ENCODE results near the gene SLC2A1.

SLC2A1 gene

DNA sequence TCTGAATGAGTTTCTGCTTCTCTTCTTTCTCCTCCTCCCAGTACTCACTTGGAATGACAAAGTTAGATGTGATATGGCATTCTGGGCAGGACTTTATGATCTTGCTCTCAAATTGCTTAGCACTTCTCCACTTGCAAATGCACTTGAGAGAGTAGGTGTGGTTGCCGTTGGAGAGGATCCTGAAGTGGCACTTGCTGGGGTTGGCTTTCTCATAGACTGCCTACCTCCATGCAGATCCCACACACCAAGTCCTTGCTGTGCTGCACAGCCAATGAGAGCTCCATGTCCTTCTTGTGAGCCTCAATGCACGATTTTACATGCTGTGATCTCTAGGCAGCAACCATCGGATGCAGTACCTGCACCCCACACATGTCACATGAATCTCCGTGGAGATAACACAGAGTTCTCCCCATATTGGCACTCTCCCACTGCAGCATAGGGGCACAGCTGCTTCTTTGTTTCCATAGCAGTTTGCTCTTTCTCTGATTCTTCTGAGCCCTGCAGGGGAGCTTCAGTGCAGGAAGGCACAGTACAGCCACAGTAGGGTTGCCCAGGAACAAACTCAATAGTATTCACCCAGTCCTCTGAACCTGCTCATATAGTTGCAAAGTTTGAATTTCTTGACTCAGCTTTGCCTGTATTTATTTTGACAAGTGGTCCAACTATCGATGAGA, 67.1 kb downstream of the SLC2A1 start:
- no peak for DNase-seq (ENCODE audit: low spot score)
- ChIA-PET POLR2A (ENCODE audit: low non-redundant PET) (no interaction called here), CTCF (interaction anchor here (0.6 to 1.3 kb wide), 2 partner anchors 9 to 257 kb away, joined by 4 read pairs; no protein-coding TSS in a partner anchor)
- no peak overlapping the region for H3K27ac ChIP-seq
- TF ChIP-seq, protein P1, sequence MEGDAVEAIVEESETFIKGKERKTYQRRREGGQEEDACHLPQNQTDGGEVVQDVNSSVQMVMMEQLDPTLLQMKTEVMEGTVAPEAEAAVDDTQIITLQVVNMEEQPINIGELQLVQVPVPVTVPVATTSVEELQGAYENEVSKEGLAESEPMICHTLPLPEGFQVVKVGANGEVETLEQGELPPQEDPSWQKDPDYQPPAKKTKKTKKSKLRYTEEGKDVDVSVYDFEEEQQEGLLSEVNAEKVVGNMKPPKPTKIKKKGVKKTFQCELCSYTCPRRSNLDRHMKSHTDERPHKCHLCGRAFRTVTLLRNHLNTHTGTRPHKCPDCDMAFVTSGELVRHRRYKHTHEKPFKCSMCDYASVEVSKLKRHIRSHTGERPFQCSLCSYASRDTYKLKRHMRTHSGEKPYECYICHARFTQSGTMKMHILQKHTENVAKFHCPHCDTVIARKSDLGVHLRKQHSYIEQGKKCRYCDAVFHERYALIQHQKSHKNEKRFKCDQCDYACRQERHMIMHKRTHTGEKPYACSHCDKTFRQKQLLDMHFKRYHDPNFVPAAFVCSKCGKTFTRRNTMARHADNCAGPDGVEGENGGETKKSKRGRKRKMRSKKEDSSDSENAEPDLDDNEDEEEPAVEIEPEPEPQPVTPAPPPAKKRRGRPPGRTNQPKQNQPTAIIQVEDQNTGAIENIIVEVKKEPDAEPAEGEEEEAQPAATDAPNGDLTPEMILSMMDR (conservative IDR thresholded peaks at IDR 0.05; ENCODE audit: low read depth) = no peak

DNA sequence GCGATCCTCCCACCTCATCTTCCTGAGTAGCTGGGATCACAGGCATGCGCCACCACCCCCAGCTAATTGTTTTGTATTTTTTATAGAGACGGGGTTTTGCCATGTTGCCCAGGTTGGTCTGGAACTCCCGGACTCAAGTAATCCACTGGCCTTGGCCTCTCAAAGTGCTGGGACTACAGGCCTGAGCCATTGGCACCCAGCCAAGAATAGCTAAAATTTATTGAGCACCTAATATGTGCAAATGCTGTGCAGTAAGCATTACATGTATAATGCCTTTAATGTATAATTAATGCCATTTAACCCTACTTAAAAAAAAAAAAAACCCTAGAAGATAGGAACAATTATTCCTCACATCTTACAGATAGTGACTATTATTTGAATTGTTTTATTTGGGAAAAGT, 69.4 kb downstream of the SLC2A1 start:
- H3K27ac ChIP-seq = no peak overlapping the region
- ChIA-PET POLR2A (ENCODE audit: low non-redundant PET) (interaction anchor here (0.5 kb wide), 1 partner anchor 196 kb away, joined by 5 read pairs; no protein-coding TSS in a partner anchor), CTCF (interaction anchor here (0.9 kb wide), 1 partner anchor 43 kb away, joined by 4 read pairs; no protein-coding TSS in a partner anchor)
- no peak for DNase-seq (ENCODE audit: low spot score)
- TF ChIP-seq, protein P1 (conservative IDR thresholded peaks at IDR 0.05; ENCODE audit: low read depth) = no peak

DNA sequence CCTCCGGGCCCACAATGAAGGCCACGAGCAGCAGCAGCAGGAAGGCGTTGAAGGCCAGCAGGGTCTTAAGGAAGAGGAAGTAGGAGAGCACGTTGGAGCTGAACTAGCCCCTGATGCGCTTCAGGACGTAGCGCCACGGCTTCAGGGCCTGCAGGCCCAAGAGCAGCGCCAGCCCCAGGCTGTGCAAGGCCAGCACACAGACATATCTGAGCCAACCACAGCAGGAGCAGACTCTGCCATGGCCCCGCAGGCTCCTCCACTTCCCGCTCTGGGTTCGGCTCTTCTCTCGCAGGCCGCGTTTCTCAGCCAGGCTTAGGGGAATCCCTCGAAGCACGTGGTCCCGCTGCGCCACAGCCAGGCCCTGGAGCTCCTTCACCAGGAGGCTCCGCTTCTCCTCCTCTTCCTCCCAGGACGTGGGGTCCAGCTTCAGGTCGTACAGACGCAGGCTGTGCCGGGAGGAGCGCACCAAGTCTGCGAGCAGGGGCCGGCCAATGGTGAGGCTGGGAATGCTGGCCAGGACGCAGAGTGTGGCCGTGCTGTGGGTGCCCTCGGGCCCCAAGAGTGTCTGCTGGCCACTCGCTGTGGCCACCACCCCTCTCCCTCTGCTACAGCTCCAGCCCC, 70.5 kb downstream of the SLC2A1 start:
- DNase-seq (ENCODE audit: low spot score) = no peak
- TF ChIP-seq, protein P1 (conservative IDR thresholded peaks at IDR 0.05; ENCODE audit: low read depth) = no peak
- ChIA-PET CTCF (no interaction called here), POLR2A (ENCODE audit: low non-redundant PET) (no interaction called here)
- no peak overlapping the region for H3K27ac ChIP-seq

DNA sequence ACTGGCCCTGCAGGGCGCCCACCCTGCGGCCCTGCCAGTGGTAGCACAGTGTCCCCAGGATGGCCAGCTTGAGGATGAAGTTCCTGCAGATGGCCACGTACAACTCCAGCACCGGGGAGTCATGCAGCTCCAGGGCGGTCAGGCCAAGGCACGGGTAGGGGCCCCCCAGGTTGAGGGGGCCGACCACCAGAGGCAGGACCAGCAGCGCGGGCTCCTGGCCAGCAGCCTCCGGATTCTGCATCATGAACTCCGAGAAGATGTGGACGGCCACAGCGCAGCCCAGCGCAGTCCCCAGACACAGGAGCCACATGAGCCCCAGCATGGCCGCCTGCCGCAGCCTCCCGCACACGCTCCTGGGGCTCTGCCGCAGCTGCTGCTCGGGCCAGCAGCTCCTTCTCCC, 71.3 kb downstream of the SLC2A1 start:
- ChIA-PET CTCF (no interaction called here), POLR2A (ENCODE audit: low non-redundant PET) (no interaction called here)
- TF ChIP-seq, protein P1 (conservative IDR thresholded peaks at IDR 0.05; ENCODE audit: low read depth) = no peak
- H3K27ac ChIP-seq = no peak overlapping the region
- no peak for DNase-seq (ENCODE audit: low spot score)

DNA sequence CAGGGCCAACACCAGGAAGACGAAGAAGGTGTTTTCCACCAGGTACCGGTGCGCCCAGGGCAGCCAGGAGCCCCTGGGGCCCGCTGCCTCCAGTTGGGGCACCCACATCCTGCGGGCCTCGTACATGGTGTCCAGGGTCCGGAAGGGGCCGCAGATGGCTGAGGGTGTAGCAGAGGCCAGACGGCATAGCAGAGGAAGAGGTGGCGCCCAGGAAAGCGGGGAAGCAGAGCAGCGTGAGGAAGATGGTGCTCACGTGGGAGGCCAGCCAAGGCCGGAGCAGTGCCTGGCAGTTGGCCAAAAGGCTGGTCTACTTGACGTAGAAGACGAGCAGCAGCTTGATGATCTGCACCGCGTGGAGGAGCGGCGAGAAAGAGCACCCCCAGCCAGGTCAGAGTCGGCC, 71.9 kb downstream of the SLC2A1 start:
- ChIA-PET CTCF (no interaction called here), POLR2A (ENCODE audit: low non-redundant PET) (no interaction called here)
- TF ChIP-seq, protein P1 (conservative IDR thresholded peaks at IDR 0.05; ENCODE audit: low read depth) = no peak
- H3K27ac ChIP-seq = no peak overlapping the region
- DNase-seq (ENCODE audit: low spot score) = no peak

DNA sequence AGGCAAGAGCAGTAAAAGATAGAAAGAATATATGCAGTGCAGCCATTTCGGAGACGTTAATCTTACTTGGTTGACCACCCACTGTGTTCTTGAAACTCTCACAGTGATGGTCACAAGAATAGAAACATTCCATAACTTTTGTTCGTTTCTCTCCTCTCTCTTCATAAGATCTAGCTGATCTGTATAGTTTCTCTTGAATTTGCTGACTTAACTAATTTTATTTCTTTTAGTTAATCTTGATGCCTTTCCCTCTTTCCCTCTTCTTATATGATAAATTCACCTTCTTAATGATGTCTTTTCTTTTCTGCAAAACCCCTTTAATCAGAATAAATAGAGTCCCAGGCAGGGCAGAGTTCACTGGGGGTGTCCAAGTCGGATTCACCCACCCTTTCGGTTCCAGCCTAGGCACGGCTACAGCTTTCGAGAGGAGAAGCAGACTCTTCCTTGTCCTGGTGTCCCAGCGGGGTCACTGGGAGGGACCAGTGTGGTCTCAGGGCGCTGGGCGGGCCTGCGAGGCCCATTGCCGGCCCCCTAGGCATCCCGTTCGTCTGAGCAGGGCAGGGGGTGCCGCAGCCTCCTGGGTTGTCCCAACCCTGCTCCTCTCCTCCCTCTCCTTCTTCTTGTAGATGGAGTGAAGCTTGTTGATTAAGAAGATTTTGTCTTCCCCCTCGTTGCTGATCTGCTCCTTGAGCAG, 72.5 kb downstream of the SLC2A1 start:
- ChIA-PET CTCF (no interaction called here), POLR2A (ENCODE audit: low non-redundant PET) (no interaction called here)
- no peak for DNase-seq (ENCODE audit: low spot score)
- H3K27ac ChIP-seq = no peak overlapping the region
- TF ChIP-seq, protein P1 (conservative IDR thresholded peaks at IDR 0.05; ENCODE audit: low read depth) = no peak
